Stimulated activated CD4-positive, alpha-beta T cell treated with anti-CD3 and anti-CD28 coated beads, TNF-alpha, amount 100 ng/mL, for 1 hour (primary cell): ENCODE measurements around the gene RRAGC.
"Not testable (repeated sequence)": the region's sequence is repeated elsewhere in the genome, so short reads cannot be mapped to it uniquely, and the experiment has no call there.

Experiments used
- DNase-seq, 3 donors: peaks; one replicate each; pipeline ENCODE4 v3.0.0-alpha.2; 2020; ENCODE audit warnings: low read depth in 3 of 3, low spot score in 1 of 3

Gene RRAGC

DNA sequence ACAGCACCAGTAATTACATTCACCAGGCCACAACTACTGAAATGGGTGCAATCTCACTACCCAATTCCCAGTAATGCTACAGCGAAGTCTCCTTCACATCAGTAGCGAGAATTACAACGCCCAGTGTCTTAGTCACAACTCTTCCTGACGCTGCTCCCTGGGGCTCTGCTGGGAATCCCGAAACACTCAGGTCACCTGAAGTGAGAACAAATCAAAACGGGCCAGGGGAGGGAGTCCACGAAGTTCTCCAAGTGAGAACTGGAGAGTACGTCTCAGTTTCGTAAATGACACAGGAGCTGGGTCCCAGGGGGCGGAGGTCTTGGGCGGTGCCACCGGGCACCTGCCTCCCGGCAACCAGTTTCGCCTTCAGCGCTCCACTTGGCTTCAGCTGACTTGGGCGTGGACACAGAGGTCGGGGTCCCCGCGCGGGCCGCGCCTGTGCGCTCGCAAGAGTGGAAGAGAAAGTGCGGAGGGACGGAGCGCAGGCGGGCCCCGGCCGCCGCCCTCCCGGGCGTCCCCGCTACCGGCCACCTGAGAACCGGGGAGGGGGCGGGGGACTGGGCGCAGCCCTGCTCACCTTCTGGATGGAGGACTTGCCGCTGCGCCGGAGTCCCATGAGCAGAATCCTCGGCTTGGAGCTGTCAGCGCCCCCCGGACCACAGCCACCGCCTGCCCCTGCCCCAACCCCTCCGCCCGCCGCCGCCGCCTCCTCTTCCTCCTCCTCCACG, 575 bp downstream of the RRAGC start:
- DNase-seq: peak in 1 of 3 donors; percentile 24

DNA sequence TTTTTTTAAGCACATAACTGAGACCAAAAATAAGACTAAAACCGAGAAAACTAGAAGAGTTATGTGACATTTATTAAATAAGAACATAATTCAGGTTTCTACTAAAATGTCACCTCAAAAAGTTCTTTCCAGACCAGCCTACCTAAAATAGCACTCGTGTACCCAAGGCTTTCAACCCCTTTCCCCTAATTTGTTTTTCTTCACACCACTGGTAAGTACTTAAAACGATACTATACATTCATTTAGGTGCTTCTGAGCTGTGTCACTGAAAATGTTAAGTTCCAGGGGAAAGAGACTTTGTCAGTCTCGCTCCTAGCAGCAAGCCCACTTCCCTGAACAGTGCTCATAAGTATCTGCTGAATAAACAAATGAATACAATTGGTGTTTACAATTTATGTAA, 6.8 kb downstream of the RRAGC start:
- no peak for DNase-seq

DNA sequence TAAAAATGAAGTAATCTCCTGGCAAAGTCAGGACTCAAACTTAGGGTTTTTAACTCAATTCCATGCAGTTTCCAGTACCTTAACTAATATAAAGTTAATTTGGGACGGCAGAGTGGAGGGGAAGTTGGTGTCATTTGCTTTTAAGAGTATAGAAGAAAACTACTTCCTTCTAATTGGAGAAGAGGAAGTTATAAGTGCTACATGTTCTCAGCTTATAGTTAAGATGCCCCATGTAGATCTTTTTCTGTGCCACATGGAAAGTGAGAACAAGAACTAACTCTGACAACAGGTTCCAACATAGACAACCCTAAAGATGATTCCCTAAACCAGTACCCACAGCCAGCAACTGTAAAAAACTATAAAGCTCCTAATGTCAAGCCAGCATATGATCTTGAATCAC, 11.5 kb downstream of the RRAGC start:
- no peak for DNase-seq

DNA sequence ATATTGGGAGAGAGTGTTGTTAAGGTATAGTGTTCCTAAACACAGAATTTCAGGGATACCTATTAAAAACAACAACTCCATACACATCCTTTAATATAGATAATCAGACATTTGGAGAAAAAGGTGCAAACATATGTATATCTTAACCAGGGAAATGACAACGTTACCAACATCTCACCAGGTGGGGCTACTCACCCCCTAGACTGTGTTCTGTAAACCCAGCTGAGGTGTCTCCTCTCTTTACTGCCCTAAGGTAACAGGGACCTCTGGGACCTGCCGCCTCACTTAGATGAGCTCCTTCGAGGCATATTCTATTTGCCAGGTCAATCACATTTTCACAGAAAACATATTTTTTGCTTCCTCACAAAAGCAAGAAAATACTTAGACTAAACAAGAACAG, 13.4 kb downstream of the RRAGC start:
- no peak for DNase-seq

DNA sequence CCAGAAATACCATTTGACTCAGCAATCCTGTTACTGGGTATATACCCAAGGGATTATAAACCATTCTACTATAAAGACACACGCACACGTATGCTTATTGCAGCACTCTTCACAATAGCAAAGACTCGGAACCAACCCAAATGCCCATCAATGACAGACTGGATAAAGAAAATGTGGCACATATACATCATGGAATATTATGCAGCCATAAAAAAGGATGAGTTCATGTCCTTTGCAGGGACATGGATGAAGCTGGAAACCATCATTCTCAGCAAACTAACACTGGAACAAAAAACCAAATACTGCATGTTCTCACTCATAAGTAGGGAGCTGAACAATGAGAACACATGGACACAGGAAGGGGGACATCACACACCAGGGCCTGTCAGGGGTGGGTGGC, 14.5 kb downstream of the RRAGC start:
- not testable (repeated sequence) for DNase-seq

DNA sequence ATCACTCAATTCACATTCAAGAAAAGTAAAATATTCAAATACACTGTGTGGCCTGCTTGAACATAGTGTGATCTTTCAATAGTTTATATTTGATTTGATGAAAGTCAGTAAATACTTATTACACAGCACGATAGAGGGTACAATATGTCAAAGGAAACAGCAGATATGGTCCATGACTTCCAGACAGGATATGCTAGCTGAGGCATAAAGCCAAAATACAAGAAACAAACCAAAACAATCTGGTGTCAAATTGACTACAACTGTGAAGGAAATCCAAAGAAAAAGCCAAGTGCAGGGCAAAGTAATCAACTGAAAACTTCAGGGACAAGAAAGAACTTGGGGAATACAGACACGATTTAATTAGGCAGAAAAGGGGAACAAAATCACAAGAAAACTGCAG, 19.3 kb downstream of the RRAGC start:
- no peak for DNase-seq

DNA sequence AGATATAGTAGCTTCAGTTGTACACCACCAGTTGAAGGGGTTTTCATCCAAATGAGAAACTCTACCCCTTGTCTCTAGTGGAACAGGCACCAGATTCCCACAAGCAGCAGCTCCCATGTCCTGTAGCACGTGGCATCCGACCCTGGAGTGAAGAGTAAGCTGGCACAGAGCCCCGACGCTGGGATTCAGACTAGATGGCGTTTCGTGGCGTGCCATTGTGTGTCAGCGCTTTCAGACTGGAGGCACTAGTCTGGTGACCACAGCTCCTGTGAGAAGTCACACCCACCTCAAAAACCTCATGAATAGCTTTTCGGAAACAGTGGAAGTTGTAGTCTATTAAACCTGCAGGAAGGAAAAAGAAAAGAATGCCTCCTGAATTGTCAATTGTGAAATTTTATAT, 20.2 kb downstream of the RRAGC start:
- no peak for DNase-seq

DNA sequence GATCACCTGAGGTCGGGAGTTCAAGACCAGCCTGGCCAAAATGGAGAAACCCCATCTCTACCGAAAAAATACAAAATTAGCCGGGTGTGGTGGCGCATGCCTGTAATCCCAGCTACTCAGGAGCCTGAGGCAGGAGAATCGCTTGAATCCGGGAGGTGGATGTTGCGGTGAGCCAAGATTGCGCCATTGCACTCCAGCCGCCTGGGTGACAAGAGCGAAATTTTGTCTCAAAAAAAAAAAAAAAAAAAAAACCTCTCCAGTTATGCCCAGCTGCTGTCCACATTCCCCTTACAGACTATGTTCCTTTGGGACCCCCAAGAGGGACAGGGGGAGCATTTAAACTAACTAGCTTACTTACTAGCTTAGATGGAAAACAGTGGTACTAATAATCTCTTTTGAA, 23.3 kb downstream of the RRAGC start:
- DNase-seq: not testable (repeated sequence)

DNA sequence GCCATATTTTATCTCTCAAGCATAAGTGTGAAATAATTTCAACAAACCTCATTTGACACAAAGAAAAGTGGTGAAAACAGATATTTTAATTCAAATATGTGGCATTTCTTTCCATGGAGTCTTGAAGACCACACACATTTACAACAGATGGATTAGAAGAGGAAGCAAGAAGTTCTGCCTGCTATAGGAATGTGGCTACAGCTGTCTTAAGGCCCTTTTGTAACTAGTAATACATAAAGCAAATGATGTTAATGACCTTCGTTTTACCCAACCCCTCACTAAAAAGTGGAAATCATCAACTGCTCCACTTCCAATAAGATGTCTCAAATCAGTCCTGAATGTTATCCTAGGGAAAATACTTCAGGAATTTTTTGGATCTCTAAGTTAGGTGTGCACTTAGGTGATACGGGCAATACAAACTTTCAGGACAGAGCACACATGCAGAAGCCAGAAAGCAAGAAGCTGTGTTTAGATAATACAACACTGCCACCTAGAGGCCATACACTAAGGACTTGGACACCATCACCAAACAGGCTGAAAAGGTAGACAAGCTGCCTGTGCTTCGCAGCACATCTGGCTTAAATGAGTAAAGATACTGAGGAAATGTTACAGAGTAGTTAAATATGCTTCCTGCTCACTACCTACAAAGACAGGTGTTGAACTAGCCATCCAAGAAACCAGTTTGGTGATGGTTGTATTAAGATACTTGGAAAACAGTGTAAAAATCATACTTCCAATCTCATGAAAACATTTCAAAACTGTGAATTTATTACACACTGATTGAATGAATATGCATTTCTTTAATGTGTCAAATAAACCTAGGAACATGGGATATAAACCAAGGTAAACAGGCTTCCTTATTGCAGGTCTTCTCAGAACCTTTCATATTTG, 24.4 kb downstream of the RRAGC start:
- DNase-seq: peak in 1 of 3 donors; percentile 15

DNA sequence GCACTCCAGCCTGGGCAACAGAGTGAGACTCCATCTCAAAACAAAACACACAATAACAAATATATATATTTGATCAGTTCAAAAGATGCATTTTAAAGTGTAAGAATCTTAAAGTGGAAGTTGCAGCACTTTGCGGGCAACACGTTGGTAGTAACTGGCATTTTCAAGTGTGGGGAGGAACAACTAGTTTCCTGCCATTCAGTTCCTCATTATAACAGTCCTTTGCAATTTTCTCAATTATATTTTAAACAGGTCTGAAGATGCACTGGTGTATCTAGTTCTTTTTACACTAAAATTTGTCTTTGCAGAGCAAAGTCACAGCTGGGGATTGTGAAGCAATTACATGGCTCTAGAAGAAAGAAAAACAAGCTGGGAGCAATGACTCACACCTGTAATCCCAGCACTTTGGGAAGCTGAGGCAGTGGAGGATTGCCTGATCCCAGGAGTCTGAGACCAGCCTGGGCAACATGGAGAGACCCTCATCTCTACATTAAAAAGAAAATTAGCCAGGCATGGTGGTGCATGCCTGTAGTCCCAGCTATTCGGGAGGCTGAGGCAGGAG, 25.3 kb downstream of the RRAGC start:
- no peak for DNase-seq

DNA sequence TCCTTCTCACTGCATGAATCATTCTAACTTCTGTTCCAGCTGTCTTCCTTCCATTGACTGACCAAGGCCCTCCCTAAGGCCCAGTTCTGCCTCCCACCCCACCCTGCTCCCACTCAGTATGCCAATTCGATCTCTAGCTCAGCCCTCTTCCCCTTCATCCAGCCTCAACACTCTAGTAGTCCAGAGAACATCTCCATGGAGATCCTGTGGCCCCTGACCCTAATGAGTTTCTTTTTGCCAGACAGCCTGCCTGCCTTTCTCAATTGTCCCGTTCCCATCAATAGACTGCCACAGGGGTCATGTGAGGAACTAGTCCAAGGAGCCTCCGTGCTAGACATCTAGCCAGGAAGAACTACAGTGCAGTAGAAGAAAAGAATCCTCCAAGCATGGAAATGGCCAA, 26.4 kb downstream of the RRAGC start:
- DNase-seq: no peak

DNA sequence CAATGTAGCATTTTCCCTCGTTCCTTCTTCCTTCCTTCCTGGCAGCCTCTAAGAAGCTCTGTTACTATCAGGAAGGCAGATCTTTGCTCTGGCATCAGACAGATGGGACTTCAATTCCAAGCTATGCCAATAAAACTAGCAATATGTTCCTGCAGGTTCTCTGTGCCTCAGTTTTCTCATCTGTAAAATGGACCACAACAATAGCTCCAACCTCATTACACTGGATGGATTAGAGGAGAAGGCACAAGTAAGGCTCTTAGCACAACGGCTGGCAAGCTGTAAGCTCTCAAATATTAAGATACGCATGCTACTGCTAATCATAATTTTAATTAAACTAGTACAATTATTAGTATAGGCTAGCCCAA, 27.2 kb downstream of the RRAGC start:
- no peak for DNase-seq

DNA sequence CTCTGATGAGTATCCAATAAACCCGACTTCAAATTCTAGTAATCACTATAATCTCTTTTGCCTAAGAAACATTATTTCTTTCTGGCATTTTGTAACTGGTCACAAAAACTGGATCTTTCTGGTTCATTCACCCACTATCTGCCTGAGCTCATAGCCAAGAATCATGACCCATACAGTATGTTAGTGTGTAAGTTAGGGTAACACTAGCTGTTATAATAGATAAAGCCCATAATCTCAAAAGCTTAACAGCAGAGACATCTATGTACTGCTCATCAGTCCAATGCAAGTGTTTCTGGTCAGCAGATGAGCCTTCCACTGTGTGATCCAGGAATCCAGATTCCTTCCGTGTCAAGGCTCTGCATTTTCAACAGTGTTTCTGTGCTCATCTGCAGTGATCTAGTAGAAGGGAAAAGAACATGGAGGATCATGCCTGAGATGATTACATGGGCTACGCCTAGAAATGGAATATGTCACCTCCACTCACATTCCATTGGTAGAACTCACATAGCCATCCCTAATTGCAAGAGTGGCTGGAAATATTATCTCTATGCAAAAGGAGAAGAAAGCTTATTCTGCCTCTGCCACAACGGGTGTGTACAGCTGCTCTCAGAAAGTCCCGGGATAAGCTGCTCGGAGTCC, 27.7 kb downstream of the RRAGC start:
- no peak for DNase-seq

DNA sequence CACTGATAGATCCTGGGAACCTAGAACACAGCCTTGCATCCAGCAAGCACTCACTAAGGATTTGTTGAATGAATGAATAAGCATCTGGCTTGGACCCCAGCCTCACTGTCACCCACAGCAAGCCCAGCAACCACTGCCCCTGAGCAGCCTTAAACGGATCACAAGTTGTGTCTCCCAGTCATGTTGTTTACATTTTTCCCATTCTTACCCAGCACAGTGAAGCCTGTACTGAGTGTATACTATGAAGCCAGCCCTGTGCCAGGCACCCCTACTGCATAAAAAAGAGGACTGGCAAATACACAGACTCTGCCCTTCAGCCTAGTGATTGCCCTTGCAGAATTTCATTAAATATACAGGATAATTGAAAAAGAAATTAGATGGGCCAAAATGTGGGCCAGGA, 30.2 kb downstream of the RRAGC start:
- DNase-seq: no peak

DNA sequence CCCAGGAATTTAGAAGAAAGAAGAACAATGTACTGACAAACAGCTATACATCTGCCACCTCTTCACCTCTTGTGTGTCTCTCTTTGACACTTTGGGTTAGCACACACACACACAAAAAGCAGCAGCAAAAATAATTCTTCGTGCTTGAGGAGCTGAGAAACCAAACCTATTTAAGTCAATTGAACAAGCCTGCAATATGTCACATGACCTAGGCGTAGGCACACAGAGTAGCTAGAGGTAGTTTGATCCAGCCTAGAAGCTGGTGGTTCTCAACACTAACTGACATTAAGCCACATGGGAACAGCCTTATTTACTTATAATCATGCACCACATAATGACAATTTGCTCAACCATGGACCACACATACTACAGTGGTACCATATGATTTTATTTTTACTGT, 32.3 kb downstream of the RRAGC start:
- DNase-seq: no peak

DNA sequence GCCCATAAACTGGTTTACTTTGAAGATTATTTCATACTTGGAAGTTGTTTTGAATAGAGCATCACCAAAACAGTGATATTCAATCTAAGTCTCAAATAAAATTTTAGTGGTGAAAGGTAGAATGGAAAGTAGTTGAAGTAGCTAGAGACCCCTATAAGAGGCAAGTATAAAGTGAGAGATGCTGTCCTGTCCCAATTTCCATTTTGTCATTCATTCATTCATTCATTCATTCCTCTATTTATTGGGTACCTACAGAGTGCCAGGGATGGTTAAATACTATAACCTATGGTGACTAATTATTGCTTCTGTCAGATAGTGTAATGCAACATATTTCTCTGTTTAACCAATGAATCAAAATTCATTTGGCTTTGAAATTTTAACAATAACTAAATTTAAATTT, 32.7 kb downstream of the RRAGC start:
- no peak for DNase-seq

DNA sequence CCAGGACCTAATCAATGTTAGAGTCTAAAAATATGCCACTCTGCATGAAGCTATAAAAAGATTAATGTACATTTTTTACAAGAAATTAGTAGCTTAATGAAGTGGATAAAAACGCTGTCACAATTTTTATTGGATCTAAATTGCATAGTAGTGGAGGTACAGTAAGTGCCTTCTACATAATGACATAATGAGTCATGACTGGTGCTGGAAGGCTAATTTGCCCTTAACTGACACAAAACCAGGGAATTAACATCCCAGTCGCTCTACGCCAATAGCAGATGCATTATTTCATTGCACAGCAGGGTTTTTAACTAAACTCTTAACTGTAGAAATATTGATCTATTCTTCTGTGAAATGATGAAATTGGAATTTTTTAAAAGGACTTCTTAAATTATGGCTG, 33.3 kb downstream of the RRAGC start:
- no peak for DNase-seq

DNA sequence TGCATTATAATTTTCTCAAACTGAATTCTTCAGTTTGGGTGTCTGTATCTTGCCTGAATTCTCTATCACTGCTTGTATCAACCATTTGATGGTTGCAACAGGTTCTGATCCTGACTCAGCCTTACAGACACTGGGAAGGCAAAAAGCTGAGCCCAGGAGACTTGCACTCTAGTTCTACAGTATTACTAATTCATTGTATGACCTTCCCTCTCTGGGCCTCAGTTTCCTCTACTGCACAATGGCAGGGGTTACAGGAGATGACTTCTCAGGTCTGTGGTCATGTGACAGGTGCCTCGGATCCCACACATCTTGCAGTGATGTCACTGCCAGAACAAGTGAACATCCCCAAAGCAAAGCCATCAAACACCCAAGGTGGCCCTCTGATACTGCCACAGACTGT, 38.7 kb downstream of the RRAGC start:
- no peak for DNase-seq

DNA sequence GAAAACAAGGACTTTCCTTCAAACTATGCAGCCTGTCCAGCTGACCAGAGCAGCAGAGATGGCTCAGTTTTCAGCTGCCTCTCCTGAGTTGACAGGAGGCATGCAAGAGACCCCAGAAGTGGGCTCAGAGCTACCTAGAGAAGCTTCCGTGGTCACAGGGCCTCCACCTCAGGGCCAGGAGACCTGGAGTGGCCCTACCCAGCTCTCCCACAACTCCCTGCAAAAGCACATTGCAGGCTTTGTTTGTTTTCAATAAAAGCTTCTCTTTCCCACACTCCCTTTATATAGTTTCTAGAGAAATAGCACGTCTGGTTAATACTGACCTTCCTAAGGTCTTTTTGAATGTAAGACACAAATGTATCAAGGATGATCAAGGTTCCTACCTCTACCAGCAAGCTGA, 40.1 kb downstream of the RRAGC start:
- DNase-seq: no peak

DNA sequence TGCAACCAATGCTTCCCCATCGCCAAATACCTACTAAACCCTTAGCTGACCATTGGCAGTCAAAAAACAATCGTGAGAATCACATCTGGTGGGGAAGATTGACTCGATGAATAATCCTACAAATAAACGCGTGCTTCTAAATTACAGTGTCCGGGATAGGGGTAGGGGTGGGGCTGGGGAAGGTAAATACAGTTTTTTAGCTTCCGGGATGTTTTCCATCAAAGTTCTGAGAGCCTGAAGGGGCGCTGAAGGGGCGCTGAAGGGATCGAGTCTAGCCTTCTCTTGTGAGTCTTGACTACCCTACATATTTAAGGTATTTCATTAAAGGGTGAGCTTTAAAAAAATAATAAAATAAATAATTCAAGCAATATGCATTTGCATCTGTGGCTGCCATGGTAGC, 40.5 kb downstream of the RRAGC start:
- DNase-seq: no peak

DNA sequence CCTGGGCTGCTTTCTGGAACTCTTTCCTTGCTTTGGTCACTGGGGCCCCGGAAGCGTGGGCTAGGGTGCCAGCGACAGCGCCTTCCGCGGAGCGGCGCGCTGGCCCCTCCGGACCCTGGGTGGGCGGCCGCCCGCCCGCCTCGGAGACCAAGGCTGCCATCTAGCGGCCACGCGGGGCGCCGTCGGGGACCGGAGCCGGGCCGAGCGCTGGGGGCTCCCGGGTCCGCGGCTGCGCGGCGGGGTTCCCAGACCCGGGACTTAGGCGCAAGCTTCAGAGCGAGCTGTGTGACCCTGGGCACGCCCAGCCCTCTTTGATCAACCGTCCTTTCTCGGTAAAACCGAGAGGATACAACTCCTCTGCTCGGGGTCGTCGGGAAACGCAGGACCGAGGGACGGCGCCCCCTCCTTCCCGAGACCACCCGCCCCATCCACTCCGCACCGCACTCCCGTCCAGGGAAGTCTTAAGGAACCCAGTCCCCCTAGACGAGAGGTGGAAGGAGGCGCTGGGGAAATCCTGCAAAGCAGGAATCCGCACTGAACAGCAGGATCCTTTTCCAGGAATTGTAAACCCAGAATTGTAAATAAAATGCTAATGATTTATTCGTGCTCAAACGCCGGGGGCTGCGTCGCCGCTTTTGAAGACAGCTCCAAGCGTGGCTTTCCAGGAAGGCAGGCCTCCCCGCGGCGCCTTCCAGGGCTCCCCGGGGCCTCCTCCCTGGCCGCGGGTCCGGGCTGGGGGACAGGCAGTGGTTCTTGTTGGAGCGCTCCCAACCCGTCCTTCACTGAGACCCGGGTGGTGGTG, 41.2 kb downstream of the RRAGC start:
- DNase-seq: peak in 1 of 3 donors; percentile 52
